A549 treated with CpdA at 1 μM for 4 hours (cell line): ENCODE measurements around the gene ERVMER34-1. TPM values are rescaled to one million over a fixed set of nuclear protein-coding genes. Genes with fewer than 3 reads are reported as not detected.

Experiments used
- total RNA-seq: library from RNA; stranded (reverse); fragments of 200-300 nt; extraction: Qiagen RNA extraction; gene quantifications from 5 replicates; pipeline ENCODE4 v1.2.3, GENCODE V29; 2022; ENCODE audit warnings: low read depth

The ERVMER34-1 gene
- 0.42 to 0.84 TPM (median 0.54 TPM) in 5 replicates for total RNA-seq

GRCh38 chr4:52750819-52751486 is at the start of gene ERVMER34-1:
ERVMER34-1 (minus strand) TSS chr4:52751425; CDS start chr4:52745520, 5,905 bp downstream.

Other genes with a start within 250 kb of the ERVMER34-1 start
- 6.9 to 8.7 TPM (median 7.5 TPM) in 5 replicates for gene USP46, start 92.1 kb downstream of the ERVMER34-1 start, total RNA-seq
- 0.08 to 0.15 TPM (median 0.14 TPM) in 3 of 5 replicates, not detected in the others for gene RASL11B, start 110.9 kb upstream of the ERVMER34-1 start, total RNA-seq